Lower leg skin (tissue), 4 donors: ENCODE measurements around the gene TSNAXIP1. TPM values are rescaled to one million over a fixed set of nuclear protein-coding genes. Genes with fewer than 3 reads are reported as not detected.

Experiments used
- DNase-seq, 2 donors: peaks; one replicate each; pipeline ENCODE4 v3.0.0-alpha.2; 2019; ENCODE audit warnings: low spot score in 2 of 2
- H3K4me3 ChIP-seq: fragments of 200-600 bp; sonication (generic); 2 replicates; pipeline ENCODE4 v1.5.1; 2017; ENCODE audit warnings: mild to moderate bottlenecking, low read depth; ENCODE audit not compliant: poor library complexity, severe bottlenecking
- POLR2A ChIP-seq, 2 donors: fragments of 450-650 bp; IDR thresholded peaks; one replicate each; pipeline ENCODE4 v1.6.1; 2016 to 2017; ENCODE audit warnings: antibody characterized with exemption in 2 of 2, mild to moderate bottlenecking in 1 of 2, moderate library complexity in 1 of 2
- WGBS, 2 donors: methylation state at CpG; one replicate each; pipeline ENCODE4 v1.1.5; 2018; 5-methylcytosine and 5-hydroxymethylcytosine counted together
- intact Hi-C: fragments of 100-400 bp; cut with DNase I; formaldehyde crosslinking; loops from one replicate; pipeline ENCODE4 v1.15.0; 2023; ENCODE audit warnings: low total_unique reads
- total RNA-seq, 4 donors: library from RNA; depleted of rRNA; stranded (reverse); fragments of >200 nt; gene quantifications; one replicate each; pipeline ENCODE4 v1.1.0, GENCODE V29; 2016
- TF ChIP-seq, protein P1 (sequence below), 3 donors: fragments of 450-650 bp; IDR thresholded peaks; one replicate each; pipeline ENCODE4 v1.5.1; 2016; ENCODE audit warnings: antibody characterized with exemption in 3 of 3, mild to moderate bottlenecking in 3 of 3, moderate library complexity in 2 of 3

Gene TSNAXIP1
- total RNA-seq, 4 donors from 2014 or later: 0.15 to 0.75 (median 0.15) TPM; not detected in 1

DNA sequence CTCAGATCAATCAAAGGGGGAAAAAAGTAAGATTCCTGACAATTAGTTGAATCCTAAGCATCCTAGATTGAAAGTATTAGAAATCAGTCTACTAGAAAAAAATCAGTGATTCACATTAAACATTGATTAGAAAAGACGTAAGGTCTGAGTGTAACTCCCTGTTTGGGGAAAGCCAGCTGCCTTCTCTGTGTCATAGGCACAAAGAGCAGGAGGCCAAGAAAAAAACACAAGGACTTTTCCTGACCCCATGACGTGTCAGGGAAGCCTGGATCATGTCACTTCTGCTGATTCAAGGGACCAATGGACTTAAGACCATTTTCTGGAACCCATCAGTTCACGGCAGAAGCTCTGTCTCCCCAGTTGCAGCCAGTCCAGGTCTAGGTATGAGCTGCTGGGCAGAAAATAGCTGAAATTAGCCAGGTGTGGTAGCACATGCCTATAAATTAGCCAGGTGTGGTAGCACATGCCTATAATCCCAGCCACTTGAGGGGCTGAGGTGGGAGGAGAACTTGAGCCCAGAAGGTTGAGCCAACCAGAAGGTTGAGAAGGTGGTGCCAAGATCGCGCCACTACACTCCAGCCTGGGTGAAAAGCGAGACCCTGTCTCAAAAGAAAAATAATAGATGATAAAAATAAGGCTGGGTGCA is 36.2 kb upstream of the TSNAXIP1 start:
- DNase-seq: no peak
- TF ChIP-seq, protein P1, sequence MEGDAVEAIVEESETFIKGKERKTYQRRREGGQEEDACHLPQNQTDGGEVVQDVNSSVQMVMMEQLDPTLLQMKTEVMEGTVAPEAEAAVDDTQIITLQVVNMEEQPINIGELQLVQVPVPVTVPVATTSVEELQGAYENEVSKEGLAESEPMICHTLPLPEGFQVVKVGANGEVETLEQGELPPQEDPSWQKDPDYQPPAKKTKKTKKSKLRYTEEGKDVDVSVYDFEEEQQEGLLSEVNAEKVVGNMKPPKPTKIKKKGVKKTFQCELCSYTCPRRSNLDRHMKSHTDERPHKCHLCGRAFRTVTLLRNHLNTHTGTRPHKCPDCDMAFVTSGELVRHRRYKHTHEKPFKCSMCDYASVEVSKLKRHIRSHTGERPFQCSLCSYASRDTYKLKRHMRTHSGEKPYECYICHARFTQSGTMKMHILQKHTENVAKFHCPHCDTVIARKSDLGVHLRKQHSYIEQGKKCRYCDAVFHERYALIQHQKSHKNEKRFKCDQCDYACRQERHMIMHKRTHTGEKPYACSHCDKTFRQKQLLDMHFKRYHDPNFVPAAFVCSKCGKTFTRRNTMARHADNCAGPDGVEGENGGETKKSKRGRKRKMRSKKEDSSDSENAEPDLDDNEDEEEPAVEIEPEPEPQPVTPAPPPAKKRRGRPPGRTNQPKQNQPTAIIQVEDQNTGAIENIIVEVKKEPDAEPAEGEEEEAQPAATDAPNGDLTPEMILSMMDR (IDR thresholded peaks at IDR 0.05): no peak
- no peak for TF ChIP-seq POLR2A (IDR thresholded peaks at IDR 0.05)
- no peak overlapping the region for H3K4me3 ChIP-seq
- intact Hi-C loops: no loop called here
- WGBS, 2 donors: 92% methylated on average over 6 of the region's 6 CpGs

DNA sequence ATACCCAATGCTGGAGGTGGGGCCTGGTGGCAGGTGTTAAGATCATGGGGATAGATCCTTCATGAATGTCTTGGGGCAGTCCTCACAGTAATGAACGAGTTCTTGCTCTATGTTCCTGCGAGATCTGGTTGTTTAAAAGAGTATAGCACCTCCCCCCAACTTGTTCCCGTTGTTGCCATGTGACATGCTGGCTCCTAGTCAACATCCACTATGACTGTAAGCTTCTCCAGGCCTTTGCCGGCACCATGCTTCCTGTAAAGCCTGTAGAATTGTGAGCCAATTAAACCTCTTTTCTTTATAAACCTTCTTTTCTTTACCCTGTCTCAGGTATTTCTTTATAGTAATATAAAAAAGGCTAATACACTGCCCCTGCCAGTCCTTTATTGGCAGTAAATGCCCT is 33.6 kb upstream of the TSNAXIP1 start:
- WGBS, 2 donors: 36 to 48% methylated on average over 4 of the region's 4 CpGs
- intact Hi-C loops: no loop called here
- TF ChIP-seq, protein P1 (IDR thresholded peaks at IDR 0.05): no peak
- no peak for TF ChIP-seq POLR2A (IDR thresholded peaks at IDR 0.05)
- peak in 1 of 2 donors; percentile 29 for DNase-seq
- H3K4me3 ChIP-seq: no peak overlapping the region

DNA sequence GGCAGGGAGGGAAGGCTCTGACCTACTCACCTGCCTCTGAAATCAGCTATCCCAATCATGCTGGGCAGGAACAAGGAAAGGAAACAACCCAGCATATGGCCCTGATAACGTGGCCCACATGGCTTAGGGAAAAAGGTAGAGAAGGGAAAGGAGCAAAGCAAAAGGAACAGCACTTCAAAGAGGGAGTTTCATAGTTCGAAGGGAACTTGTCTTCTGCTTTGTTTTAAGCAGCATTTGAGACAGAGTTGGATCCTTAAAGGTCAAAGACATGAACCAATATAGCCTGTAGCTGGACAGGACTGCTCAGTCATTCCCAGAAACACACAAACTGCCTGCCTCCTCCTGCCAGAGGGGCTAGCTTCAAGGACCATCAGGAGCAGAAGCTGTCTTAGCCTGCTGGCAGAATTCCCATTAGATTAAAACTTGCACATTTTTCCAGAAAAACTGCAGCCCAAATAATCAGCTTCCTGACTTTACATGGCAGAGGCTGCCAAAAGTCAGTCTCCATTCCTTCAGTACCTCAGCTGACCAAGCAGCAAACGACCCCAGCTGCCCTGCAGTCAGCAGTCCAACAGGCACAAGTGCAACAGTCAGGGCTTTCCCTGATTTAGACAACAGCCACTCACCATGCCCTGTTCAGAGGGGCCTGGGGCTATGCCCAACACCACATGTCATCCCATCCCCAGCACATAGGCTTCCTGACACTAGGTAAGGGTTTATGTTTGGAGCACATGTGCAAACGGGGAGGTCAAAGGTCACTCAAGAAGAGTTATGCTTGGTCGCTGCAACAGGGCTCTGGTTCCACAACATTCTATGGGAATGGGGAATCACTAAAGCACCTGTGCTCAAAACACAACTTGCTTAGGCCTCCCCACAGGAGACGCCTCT is 32.9 kb upstream of the TSNAXIP1 start:
- no peak overlapping the region for H3K4me3 ChIP-seq
- no peak for DNase-seq
- TF ChIP-seq POLR2A (IDR thresholded peaks at IDR 0.05): no peak
- TF ChIP-seq, protein P1 (IDR thresholded peaks at IDR 0.05): no peak
- WGBS, 2 donors: 71 to 73% methylated on average over 5 to 6 of the region's 6 CpGs
- intact Hi-C loops: no loop called here

DNA sequence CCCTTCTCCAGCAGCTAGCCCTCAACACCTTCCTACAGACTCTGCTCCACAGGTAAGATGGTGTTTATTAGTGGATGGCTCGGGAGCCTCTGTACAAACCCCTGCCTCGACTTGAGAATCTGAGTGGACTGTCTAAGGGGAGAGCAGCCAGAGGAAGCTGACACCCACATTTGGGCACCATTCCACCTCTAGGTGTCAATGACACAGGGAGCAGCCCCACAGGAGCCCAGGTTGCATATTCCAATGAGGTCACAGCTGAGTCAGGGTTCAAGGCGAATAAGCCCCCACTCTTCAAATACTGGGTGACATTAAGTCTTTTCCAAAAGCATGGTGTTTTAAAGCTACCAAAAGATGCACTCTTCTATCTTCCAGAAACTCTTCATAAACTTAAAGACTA is 32.2 kb upstream of the TSNAXIP1 start:
- 88 to 93% methylated on average over 3 of the region's 3 CpGs for WGBS, 2 donors
- DNase-seq: no peak
- H3K4me3 ChIP-seq: no peak overlapping the region
- intact Hi-C loops: no loop called here
- TF ChIP-seq, protein P1 (IDR thresholded peaks at IDR 0.05): no peak
- no peak for TF ChIP-seq POLR2A (IDR thresholded peaks at IDR 0.05)

DNA sequence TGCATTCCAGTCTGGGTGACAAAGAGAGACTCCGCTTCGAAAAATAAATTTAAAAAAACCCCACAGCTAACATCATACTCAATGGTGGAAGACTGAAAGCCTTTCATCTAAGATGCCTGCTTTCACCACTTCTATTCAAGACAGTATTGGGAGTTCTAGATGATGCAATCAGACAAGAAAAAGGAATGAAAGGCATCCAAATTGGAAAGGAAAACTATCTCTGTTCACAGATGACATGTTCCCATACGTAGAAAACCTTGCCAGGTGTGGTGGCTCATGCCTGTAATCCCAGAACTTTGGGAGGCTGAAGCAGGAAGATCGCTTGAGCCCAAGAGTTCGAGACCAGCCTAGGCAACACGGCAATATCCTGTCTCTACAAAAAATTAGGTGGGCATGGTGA is 31.4 kb upstream of the TSNAXIP1 start:
- 93 to 95% methylated on average over 6 of the region's 6 CpGs for WGBS, 2 donors
- intact Hi-C loops: no loop called here
- DNase-seq: no peak
- TF ChIP-seq, protein P1 (IDR thresholded peaks at IDR 0.05): no peak
- no peak for TF ChIP-seq POLR2A (IDR thresholded peaks at IDR 0.05)
- H3K4me3 ChIP-seq: no peak overlapping the region
